ENCODE data around the gene SFXN2.
"Not testable (repeated sequence)": the region's sequence is repeated elsewhere in the genome, so short reads cannot be mapped to it uniquely, and the experiment has no call there.

The SFXN2 gene

GRCh38 chr10:102713814-102714620 lies 419 bp upstream of the SFXN2 start, which contains the start of gene ARL3:
Gene ARL3, minus strand, starts transcription at chr10:102714397. Its CDS starts 122 bp downstream, at chr10:102714275.
- TF ChIP-seq, protein P1, sequence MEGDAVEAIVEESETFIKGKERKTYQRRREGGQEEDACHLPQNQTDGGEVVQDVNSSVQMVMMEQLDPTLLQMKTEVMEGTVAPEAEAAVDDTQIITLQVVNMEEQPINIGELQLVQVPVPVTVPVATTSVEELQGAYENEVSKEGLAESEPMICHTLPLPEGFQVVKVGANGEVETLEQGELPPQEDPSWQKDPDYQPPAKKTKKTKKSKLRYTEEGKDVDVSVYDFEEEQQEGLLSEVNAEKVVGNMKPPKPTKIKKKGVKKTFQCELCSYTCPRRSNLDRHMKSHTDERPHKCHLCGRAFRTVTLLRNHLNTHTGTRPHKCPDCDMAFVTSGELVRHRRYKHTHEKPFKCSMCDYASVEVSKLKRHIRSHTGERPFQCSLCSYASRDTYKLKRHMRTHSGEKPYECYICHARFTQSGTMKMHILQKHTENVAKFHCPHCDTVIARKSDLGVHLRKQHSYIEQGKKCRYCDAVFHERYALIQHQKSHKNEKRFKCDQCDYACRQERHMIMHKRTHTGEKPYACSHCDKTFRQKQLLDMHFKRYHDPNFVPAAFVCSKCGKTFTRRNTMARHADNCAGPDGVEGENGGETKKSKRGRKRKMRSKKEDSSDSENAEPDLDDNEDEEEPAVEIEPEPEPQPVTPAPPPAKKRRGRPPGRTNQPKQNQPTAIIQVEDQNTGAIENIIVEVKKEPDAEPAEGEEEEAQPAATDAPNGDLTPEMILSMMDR (IDR thresholded peaks at IDR 0.05; ENCODE audit: low read depth, low read length) = peak; percentile 34
- H3K4me3 ChIP-seq (ENCODE audit: low read depth, low read length) = peak within 1 kb of the TSS; percentile 89

DNA sequence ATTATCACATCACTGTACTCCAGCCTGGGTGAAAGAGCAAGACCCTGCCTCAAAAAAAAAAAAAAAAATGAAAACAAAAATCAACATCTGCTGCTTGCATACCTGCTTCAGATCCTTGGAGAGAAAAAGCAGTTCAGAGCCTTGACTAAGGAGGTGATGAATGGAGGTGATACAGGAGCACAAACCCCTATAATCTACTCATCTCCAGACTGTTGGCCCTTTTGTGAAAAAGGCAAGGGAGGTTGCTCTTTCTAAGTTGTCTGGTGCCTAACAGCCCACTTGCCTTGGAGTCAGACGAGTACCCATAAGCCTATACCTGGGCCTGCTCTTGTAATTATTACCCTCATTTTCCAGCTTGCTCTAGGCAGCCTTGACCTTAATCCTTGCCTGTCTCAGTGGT lies 1.4 kb downstream of the SFXN2 start:
- TF ChIP-seq, protein P1 (IDR thresholded peaks at IDR 0.05; ENCODE audit: low read depth, low read length) = no peak
- H3K4me3 ChIP-seq (ENCODE audit: low read depth, low read length) = no peak overlapping the region

- H3K4me3 ChIP-seq (ENCODE audit: low read depth, low read length) = not testable (repeated sequence)
Observed at GRCh38 chr10:102716900-102717565, 2.6 kb downstream of the SFXN2 start.

- H3K4me3 ChIP-seq (ENCODE audit: low read depth, low read length) = no peak overlapping the region
- TF ChIP-seq, protein P1 (IDR thresholded peaks at IDR 0.05; ENCODE audit: low read depth, low read length) = no peak
Observed at GRCh38 chr10:102718220-102718619, 3.8 kb downstream of the SFXN2 start.

DNA sequence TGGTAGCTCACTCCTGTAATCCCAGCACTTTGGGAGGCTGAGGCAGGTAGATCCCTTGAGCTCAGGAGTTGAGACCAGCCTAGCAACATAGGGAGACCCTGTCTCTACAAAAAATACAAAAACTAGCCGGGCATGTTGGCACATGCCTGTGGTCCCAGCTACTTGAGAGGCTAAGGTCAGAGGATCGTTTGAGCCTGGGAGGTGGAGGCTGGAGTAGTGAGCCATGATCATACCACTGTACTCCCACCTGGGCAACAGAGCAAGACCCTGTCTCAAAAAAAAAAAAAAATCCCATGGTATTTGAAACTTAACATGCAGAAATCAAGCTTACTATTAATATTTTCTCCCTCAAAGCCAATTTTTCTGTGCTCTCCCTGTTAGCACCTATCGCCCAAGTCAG lies 5.9 kb downstream of the SFXN2 start:
- no peak overlapping the region for H3K4me3 ChIP-seq (ENCODE audit: low read depth, low read length)
- TF ChIP-seq, protein P1 (IDR thresholded peaks at IDR 0.05; ENCODE audit: low read depth, low read length) = no peak

DNA sequence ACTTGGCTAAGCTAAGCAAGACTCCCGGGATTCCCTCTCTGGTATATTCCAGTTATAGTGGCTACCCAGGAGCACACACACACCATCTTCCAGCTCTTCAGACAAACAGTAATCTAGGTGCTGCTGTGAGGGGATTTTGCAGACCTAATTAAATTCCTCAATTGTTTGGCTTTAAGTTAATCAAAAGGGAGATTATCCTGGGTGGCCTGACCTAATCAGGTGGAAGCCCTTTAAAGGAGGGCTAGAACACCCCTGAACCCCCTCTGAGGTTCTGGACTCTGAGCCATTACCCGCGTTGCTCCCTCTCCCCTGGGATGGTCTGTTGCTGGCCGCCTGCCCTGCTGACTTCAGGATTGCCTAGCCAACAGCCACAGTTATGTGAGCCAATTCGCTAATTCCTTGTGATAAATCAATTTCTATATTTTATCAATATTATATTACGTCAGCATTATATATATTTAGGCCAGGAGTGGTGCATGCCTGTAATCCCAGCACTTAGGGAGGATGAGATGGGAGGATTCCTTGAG lies 6.4 kb downstream of the SFXN2 start:
- TF ChIP-seq, protein P1 (IDR thresholded peaks at IDR 0.05; ENCODE audit: low read depth, low read length) = no peak
- no peak overlapping the region for H3K4me3 ChIP-seq (ENCODE audit: low read depth, low read length)

- TF ChIP-seq, protein P1 (IDR thresholded peaks at IDR 0.05; ENCODE audit: low read depth, low read length) = no peak
Observed at GRCh38 chr10:102721954-102722353, 7.5 kb downstream of the SFXN2 start.

More at GRCh38 chr10:102721954-102722353, 7.5 kb downstream of the SFXN2 start:
- no peak overlapping the region for H3K4me3 ChIP-seq (ENCODE audit: low read depth, low read length)

Measured in WI38 (cell line).